Type B pancreatic cell (in vitro differentiated cells): Measurements from ENCODE around the gene TIAM2. TPM values are rescaled to one million over a fixed set of nuclear protein-coding genes. Genes with fewer than 3 reads are reported as not detected.

ENCODE experiments used
- DNase-seq: peaks from one replicate; pipeline ENCODE4 v3.0.0; 2021; ENCODE audit warnings: mixed read lengths; ENCODE audit not compliant: unreplicated experiment; ENCODE audit errors: extremely low spot score
- H3K27ac Mint-ChIP-seq: 2 replicates; pipeline ENCODE4 v1.8.0; 2021; ENCODE audit warnings: mild to moderate bottlenecking, mixed read lengths
- H3K27me3 Mint-ChIP-seq: 2 replicates; pipeline ENCODE4 v1.8.0; 2021; ENCODE audit warnings: mixed read lengths
- H3K36me3 Mint-ChIP-seq: 2 replicates; pipeline ENCODE4 v1.8.0; 2021; ENCODE audit warnings: mixed read lengths
- H3K4me1 Mint-ChIP-seq: one replicate; pipeline ENCODE4 v1.8.0; 2021; ENCODE audit warnings: mixed read lengths; ENCODE audit not compliant: unreplicated experiment
- H3K4me3 Mint-ChIP-seq: 2 replicates; pipeline ENCODE4 v1.8.0; 2021; ENCODE audit warnings: mild to moderate bottlenecking, mixed read lengths
- H3K9me3 Mint-ChIP-seq: 2 replicates; pipeline ENCODE4 v1.8.0; 2021; ENCODE audit warnings: mixed read lengths
- CTCF ChIP-seq: fragments of 200-600 bp; sonication (generic); conservative IDR thresholded peaks from 2 replicates; pipeline ENCODE4 v1.5.0; 2021; ENCODE audit warnings: antibody characterized with exemption, mild to moderate bottlenecking
- total RNA-seq: library from RNA; stranded (reverse); gene quantifications from 2 replicates; pipeline ENCODE4 v1.2.1, GENCODE V29; 2021; ENCODE audit warnings: low replicate concordance

The TIAM2 gene
- total RNA-seq, 1 donor from 2014 or later: 13.5 TPM

- Mint-ChIP-seq H3K4me1 (peaks cover 15% of the 10 kb centered on the region), H3K27me3 (no peaks in the 10 kb centered on the region), H3K9me3 (no peaks in the 10 kb centered on the region), H3K27ac (no peak overlapping the region), H3K36me3 (peaks cover 25% of the 10 kb centered on the region), H3K4me3 (no peak overlapping the region)
- DNase-seq: no peak
- no peak for TF ChIP-seq CTCF
These were observed 275.5 kb downstream of the TIAM2 start for GRCh38 chr6:155270561-155271091.

- peaks cover 15% of the 10 kb centered on the region for H3K4me1 Mint-ChIP-seq
These were observed 276.0 kb downstream of the TIAM2 start for GRCh38 chr6:155271145-155271544.

GRCh38 chr6:155272353-155273232, 277.5 kb downstream of the TIAM2 start:
- no peak for DNase-seq
- H3K4me3 Mint-ChIP-seq: no peak overlapping the region
- no peak overlapping the region for H3K27ac Mint-ChIP-seq
- H3K4me1 Mint-ChIP-seq: peaks cover 15% of the 10 kb centered on the region
- H3K36me3 Mint-ChIP-seq: peaks cover 15% of the 10 kb centered on the region
- no peaks in the 10 kb centered on the region for H3K9me3 Mint-ChIP-seq
- TF ChIP-seq CTCF: no peak
- no peaks in the 10 kb centered on the region for H3K27me3 Mint-ChIP-seq

More at GRCh38 chr6:155271145-155271544, 276.0 kb downstream of the TIAM2 start:
- no peak for DNase-seq
- H3K4me3 Mint-ChIP-seq: no peak overlapping the region
- no peaks in the 10 kb centered on the region for H3K9me3 Mint-ChIP-seq
- no peak for TF ChIP-seq CTCF
- H3K27ac Mint-ChIP-seq: no peak overlapping the region
- no peaks in the 10 kb centered on the region for H3K27me3 Mint-ChIP-seq
- peaks cover 21% of the 10 kb centered on the region for H3K36me3 Mint-ChIP-seq

GRCh38 chr6:155273431-155273830, 278.3 kb downstream of the TIAM2 start:
- peak overlapping the region; percentile 32 for H3K27ac Mint-ChIP-seq
- H3K4me3 Mint-ChIP-seq: no peak overlapping the region
- no peak for DNase-seq
- no peaks in the 10 kb centered on the region for H3K9me3 Mint-ChIP-seq
- no peaks in the 10 kb centered on the region for H3K27me3 Mint-ChIP-seq
- peaks cover 10% of the 10 kb centered on the region for H3K36me3 Mint-ChIP-seq
- peaks cover 9% of the 10 kb centered on the region for H3K4me1 Mint-ChIP-seq
- no peak for TF ChIP-seq CTCF

- Mint-ChIP-seq H3K36me3 (peaks cover 12% of the 10 kb centered on the region), H3K4me1 (peaks cover 9% of the 10 kb centered on the region), H3K27ac (no peak overlapping the region), H3K9me3 (no peaks in the 10 kb centered on the region), H3K27me3 (no peaks in the 10 kb centered on the region), H3K4me3 (no peak overlapping the region)
- no peak for TF ChIP-seq CTCF
- no peak for DNase-seq
These were observed 279.0 kb downstream of the TIAM2 start for GRCh38 chr6:155274106-155274505.
